HG02763 (cell line): Measurements from ENCODE around the gene ATG101.

Source experiments
- ATAC-seq: cut with Tn5 transposase; IDR thresholded peaks from one replicate; pipeline ENCODE4 v1.9.1; 2021; ENCODE audit warnings: mild to moderate bottlenecking, moderate library complexity; ENCODE audit not compliant: unreplicated experiment

The ATG101 gene

DNA sequence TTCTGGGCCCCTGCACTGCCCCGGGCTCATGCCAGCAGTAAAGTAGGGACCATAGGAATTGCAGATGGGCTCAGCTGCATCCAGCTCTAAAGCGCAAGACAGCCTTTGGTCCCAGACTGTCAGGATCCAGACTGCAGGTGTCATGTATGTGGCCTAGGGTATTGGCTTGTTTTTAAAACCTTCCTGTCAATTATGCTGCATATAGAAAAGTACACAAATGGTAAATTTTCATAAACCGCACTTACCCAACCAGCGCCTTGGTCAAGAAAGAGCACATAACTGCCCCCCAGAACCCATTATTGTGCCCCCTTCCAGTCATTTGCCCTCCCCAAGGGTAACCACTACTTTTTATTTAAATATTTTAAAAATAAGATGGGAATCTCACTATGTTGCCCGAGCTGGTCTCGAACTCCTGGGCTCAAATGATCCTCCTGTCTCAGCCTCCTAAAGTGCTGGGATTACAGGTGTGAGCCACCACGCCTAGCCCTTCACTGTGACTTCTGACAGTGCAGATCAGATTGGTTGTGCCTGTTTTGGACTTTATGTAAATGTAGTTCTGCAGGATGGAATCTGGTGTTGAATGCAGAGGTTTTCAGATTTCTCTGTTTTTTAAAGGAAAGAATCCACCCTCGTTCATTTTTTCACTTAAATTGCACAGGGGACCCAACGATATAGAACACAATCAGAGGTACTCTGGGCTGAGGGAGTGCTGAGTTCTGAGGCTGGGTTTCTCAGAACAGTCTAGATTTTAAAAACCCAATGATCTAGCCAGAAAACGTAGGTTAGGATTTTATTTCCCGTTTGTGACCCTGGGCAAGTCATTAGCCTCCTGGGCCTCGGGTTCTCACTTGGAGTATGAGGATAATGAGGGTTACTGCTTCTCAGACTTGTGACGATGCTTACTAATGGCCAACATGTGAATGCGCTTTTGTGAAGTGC lies 11.9 kb upstream of the ATG101 start:
- ATAC-seq: no peak

DNA sequence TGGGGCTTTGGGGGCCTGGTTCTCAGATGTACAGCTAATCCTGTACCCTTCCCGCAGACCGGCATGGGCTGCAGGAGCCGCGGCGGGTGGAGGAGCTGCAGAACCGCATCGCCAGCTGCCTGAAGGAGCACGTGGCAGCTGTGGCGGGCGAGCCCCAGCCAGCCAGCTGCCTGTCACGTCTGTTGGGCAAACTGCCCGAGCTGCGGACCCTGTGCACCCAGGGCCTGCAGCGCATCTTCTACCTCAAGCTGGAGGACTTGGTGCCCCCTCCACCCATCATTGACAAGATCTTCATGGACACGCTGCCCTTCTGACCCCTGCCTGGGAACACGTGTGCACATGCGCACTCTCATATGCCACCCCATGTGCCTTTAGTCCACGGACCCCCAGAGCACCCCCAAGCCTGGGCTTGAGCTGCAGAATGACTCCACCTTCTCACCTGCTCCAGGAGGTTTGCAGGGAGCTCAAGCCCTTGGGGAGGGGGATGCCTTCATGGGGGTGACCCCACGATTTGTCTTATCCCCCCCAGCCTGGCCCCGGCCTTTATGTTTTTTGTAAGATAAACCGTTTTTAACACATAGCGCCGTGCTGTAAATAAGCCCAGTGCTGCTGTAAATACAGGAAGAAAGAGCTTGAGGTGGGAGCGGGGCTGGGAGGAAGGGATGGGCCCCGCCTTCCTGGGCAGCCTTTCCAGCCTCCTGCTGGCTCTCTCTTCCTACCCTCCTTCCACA lies 11.0 kb upstream of the ATG101 start:
- no peak for ATAC-seq

DNA sequence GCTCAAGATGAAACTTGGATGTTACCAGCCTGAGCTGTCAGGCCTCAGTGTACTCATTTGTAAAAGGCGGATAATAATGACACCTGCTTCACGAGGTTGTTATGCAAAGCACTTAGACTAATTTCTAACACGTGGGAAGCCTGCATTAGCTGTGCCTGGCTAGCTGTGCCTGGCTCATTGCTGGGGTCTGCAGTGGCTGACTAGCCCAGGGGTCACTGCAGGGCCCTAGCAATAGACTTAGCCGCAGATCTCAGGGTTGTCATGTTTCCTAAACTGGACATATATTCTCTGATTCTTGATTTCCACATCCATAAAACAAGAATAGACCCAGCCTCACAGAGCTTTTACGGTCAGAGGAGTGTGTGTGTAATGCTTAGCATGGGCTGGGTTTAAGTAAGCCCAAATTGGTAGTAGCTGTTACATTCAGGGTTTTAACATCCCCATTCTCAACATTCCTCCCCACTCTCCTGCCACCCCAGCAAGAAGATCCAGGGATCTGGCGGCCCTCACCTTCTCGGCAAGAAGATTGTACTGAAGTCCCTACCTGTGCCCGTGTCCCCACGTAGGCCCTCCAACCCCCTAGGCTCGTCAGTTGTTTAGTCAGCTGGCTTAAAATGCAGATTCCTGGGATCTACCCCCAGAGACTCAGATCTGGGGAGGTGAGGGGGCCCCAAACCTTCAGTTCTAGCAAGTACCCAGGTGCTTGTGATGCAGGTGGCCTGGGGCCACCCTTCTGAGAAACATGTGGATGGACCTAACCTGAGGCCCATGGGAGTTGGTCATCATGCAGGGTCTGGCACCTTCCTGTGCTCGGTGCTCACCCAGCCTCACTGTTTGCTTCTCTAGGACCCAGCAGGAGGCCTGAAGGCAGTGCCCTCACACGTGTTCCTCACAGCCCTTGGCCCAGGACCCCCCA lies 9.9 kb upstream of the ATG101 start:
- no peak for ATAC-seq

GRCh38 chr12:52060498-52061177 lies 9.1 kb upstream of the ATG101 start:
- ATAC-seq: no peak

GRCh38 chr12:52061470-52062166 lies 8.2 kb upstream of the ATG101 start:
- ATAC-seq: no peak

- no peak for ATAC-seq
Measured at GRCh38 chr12:52062167-52063081, 7.4 kb upstream of the ATG101 start.

DNA sequence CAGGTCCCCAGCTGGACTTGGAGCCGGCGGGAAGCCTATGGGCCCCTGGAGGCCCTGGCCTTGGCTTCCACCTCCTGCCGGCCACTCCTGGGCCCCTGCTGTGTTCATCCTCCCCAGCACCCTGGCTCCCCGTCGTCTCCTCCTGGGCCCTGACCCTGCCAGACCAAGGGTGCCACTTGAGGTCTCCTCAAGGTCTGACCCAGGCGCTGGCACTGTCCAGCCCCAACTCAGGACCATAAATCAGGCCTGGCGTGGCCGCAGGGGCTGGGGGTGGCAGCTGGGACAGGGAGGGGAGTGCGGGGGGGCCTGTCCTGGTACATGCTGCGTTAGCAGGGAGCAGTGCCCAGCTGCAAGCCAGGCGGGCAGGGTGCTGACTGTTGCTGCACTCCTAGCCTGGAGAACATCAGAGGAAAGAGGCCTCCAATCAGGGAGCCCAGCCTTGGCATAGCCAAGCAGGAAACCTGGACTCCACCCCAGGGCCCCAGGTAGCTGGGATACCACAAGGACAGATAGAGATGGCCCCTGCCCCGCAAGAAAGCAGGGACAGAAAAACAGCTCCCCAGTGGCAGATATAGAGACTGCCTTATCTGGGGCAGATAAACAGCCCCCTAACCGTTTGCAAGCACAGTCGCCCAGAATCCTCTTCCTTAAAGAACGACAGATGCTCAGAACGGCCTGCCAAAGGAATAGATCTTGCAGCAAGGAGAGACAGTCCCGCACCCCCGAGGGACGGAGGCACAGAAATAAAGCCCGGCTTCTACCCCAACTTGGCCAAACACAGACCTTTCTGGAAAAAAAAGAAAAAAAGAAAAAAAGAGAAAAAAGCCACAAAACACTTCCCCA lies 6.5 kb upstream of the ATG101 start:
- ATAC-seq: no peak

- no peak for ATAC-seq
Measured at GRCh38 chr12:52063981-52064649, 5.7 kb upstream of the ATG101 start.

DNA sequence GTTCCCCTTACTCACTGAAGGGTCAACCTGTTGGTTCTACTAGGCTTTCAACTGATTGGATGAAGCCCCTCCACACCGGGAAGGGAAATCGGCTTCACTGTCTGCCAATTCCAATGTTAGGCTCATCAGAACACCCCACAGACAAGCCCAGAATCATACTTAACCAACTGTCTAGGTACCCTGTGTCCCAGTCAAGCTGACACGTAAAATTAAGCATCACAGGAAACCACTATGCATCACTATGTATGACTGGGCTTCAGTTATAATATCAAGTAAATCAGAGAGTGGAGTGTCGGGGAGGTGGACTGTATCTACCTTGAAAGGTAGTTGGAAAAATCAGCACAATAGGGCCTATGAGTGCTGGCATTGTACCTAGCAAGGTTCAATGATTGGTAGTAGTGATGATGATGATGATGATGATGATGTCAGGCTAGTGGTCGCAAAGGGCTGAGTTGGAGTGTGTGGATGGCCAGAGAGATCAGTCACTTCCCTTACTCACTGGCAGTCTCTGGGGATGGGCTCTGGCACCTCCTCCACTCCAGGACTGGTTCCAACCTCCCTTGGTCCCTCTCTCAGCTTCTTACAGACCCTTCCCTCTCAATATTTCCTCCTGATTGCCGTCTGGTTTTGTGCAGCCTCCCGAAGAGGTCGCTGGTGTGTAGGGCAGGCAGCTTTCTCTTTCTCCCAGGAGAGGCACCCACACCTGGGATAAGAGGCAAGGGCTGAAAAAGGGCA lies 3.3 kb upstream of the ATG101 start:
- no peak for ATAC-seq

- ATAC-seq: no peak
Measured at GRCh38 chr12:52067081-52067374, 2.8 kb upstream of the ATG101 start.

DNA sequence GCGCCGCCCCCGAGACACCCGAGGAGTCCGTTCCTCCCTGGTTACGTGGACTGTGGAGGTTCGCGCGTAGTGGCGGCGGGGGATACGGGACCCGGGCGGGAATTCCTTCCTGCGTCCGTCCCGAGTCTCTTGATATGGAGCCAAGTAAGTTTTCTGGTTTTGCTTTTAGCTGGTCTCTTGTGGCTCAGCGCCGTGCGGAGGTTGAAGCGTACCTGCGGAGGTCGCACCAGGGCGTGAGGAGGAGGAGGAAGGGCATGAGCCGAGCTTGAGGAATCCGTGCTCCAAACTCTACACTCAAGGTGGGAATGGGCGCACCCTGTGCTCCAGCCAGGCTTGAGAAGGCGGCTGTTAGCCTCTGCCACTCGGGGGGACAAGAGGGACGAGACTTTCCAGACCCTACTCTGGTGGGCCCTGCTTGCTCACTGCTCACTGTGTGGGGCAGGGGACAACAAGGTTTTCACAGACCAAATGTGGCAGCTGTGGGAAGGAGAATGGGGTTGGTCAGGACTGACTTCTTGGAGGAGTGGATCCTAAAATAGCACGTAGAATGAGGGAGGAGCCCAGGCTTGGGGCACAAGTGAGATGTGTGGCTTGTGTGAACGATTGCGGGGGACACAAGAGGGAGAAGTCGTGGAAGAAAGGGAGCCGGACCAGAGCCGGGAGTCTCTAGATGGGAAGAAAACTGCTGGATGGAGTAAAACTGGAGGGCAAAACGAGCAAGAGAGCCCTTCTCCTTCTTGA lies 577 bp downstream of the ATG101 start:
- ATAC-seq: peak; percentile 12

- ATAC-seq: no peak
Measured at GRCh38 chr12:52073531-52074381, 4.0 kb downstream of the ATG101 start.

DNA sequence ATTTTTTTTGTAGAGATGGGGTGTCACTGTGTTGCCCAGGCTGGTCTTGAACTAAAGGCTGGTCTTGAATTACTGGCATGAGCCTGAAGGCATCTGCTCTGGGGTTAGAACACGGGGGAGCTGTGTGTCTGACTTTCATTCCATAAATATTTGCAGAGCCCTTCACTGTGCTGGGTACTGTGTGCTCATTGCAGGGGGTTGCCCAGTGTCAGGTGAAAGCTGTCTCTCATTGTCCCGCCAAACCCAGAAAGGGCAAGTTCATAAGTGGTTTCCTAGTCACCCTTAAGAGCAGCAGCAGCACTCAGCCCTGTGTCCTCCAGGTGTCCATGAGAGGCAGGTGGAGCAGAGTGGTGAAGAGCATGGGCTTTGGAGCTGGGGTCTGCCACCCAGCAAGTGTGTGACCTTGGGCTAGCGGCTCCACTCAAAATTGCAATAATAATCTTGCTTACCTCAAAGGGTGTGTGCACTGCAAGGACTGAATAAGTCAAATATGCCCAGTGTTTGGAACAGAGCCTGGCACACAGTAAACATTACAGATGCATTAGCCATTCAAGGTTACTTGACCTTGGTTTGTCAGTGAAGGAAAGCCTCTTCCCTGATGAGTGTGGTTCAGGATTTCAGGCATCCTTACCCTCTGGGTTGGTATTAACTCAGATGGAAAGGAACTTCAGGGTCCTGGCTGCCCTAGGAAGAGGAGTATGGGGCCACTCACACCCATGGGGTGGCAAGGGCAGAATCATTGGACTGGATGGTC lies 5.4 kb downstream of the ATG101 start:
- no peak for ATAC-seq

GRCh38 chr12:52076811-52077210 lies 7.0 kb downstream of the ATG101 start:
- ATAC-seq: no peak

DNA sequence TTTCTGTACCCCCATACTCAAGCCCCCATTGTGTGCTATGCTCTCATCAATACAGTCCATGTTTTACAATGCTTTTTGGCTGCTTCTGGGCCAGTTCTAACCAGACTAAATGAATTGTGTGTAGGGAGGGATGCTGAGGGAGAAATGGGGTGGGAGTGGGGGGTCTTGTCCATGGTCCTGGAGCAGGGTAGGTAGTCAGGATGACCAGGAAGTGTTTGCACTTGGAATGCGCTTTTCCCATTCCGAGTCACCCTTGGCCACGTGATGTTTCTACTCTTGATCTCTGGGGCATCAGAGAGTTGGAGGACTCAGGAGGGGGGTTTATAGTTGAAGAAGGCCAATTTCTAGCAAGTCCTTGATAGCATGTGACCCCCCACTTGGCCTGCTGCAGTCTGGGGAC lies 8.5 kb downstream of the ATG101 start:
- no peak for ATAC-seq
